Measurements from ENCODE around the gene NELFB. TPM values are rescaled to one million over a fixed set of nuclear protein-coding genes. Genes with fewer than 3 reads are reported as not detected.

NELFB gene
- total RNA-seq, 1 donor from 2014 or later = 47.7 TPM

DNA sequence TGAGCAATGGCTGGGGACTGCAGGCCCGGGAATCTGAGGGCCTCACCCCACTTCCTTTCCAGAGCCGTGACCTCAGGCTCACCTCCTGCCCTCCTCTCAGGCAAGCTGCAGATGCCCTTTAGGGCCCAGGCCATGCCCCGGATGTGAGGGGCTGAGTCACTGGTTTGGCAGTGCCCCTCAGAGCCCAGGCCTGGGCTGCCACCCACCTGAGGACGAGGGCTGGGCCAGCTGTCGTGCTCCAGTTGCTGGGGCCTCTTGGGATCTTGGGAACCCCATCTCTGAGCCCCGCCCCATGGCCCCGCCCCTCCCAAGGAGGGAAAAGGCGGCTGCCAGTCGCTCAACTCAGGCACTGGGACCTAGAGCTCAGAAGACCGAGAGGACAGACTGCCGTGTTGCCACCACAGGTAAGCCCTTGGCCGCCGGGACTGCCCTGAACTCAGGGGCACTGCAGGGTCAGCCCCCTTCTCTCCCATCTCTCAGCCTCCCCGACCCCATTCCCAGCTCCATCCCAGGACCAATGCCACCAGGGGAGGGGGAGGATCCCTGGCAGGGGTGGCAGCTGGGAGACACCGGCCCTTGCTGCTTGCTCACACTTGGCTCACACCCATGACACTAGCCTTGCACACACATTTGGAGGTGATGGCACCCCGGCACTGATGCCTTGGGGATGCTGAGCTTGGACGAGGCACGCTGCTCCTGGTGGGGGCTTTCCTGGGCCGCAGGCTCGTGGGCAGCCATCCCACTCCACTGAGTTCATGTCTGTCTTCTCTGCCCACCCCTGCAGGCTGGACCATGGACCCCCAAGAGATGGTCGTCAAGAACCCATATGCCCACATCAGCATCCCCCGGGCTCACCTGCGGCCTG is 30.1 kb upstream of the NELFB start, which contains the start of gene CYSRT1:
TSS of gene CYSRT1 (plus strand) at position 345 of the 865 bp plus-strand sequence. CDS start at position 793, 448 bp downstream.
- DNase-seq (ENCODE audit: low read depth) = no peak
- peak within 1 kb of the TSS; percentile 91 for H3K4me3 ChIP-seq (ENCODE audit: low read depth, low read length)
- TF ChIP-seq, protein P1, sequence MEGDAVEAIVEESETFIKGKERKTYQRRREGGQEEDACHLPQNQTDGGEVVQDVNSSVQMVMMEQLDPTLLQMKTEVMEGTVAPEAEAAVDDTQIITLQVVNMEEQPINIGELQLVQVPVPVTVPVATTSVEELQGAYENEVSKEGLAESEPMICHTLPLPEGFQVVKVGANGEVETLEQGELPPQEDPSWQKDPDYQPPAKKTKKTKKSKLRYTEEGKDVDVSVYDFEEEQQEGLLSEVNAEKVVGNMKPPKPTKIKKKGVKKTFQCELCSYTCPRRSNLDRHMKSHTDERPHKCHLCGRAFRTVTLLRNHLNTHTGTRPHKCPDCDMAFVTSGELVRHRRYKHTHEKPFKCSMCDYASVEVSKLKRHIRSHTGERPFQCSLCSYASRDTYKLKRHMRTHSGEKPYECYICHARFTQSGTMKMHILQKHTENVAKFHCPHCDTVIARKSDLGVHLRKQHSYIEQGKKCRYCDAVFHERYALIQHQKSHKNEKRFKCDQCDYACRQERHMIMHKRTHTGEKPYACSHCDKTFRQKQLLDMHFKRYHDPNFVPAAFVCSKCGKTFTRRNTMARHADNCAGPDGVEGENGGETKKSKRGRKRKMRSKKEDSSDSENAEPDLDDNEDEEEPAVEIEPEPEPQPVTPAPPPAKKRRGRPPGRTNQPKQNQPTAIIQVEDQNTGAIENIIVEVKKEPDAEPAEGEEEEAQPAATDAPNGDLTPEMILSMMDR (conservative IDR thresholded peaks at IDR 0.05; ENCODE audit: low read depth, low read length) = no peak

DNA sequence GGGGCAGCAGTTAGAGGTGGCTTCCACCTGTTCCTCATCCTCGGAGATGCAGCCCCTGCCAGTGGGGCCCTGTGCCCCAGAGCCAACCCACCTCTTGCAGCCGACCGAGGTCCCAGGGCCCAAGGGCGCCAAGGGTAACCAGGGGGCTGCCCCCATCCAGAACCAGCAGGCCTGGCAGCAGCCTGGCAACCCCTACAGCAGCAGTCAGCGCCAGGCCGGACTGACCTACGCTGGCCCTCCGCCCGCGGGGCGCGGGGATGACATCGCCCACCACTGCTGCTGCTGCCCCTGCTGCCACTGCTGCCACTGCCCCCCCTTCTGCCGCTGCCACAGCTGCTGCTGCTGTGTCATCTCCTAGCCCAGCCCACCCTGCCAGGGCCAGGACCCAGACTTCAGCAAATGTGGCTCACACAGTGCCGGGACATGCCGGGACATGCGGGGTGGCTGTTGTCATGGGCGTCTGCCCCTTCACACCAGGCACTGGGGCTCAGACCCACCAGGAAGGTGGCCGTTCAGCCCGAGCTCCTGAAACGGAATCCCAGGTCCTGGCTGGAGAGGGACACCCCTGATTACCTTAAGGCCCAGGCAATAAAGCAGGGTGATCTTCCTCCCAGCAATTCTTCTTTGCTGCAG is 29.3 kb upstream of the NELFB start:
- no peak for DNase-seq (ENCODE audit: low read depth)
- TF ChIP-seq, protein P1 (conservative IDR thresholded peaks at IDR 0.05; ENCODE audit: low read depth, low read length) = no peak
- H3K4me3 ChIP-seq (ENCODE audit: low read depth, low read length) = no peak overlapping the region

GRCh38 chr9:137226338-137227053 is 28.6 kb upstream of the NELFB start:
- no peak overlapping the region for H3K4me3 ChIP-seq (ENCODE audit: low read depth, low read length)
- DNase-seq (ENCODE audit: low read depth) = no peak
- TF ChIP-seq, protein P1 (conservative IDR thresholded peaks at IDR 0.05; ENCODE audit: low read depth, low read length) = no peak

DNA sequence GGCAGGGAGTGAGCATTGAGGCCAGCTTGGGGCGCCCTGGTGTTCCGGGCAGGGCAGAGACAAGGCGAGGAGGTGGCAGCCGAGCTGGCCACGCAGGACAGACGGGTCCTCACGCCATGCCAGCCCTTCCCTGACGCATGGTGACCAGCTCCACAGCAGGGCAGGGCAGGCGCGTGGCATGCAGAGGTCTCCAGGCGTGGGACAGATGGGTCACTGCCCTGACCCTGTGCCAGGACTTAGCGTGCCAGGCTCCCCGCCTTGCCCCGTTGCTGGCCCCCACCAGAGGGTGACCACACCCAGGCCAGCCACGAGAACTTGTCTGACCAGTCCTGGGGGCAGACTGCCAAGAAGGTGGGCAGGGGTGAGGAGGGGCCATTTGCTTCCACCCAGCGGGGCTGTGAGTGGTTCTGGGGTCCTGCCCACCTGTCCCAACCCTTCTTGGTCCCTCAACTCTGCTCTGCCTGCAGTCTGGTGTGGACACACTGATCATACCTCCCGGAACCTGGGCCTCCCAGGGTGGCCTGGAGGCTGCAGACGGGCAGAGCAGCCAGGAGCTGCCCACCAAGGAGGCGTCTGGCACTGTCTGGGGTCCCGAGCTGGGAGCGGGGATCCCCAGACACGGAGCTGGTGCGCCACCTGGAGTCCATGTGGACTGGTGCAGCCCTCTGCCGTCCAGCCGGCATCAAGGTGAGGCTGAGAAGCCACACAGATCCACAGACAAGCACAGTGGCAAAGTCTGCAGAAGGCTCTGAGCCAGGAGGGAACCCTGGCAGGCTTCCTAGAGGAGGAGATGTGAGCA is 27.9 kb upstream of the NELFB start, which contains the start of gene RNF224:
TSS of gene RNF224 (plus strand) at position 449 of the 799 bp plus-strand sequence. CDS start 834 bp downstream, outside the sequence.
- DNase-seq (ENCODE audit: low read depth) = no peak
- no peak within 1 kb of the TSS for H3K4me3 ChIP-seq (ENCODE audit: low read depth, low read length)
- TF ChIP-seq, protein P1 (conservative IDR thresholded peaks at IDR 0.05; ENCODE audit: low read depth, low read length) = peak; percentile 86

DNA sequence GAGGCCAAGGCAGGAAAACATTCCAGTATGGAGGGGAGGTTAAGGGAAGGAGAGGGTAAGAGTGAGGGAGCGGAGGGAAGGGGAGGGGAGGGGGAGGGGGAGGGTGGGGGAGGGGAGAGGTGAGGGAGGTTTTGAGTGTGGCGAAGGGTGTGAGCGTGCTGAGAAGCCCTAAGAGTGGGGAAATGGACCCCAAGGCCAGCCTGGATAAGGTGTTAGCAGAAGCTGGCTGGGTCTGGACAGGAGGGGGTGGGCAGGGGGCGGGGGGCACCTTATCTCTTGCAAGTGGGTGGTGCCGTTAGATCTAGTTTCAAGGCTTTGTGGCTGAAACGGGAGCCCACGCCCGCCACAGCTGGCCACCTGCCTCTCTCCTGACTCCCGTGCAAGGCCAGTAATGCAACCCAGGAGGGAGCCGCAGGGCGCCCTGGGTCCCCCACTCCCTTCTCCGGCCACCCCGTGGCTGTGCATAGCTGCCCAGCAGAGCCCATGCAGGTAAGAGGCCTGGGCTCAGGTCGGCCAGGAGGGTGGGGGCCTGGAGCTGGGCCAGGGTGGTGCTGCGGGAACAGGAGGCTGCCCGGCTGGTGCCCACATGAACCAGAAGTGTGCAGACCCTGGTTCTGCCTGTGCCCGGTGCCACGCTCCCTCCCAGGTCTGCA is 27.1 kb upstream of the NELFB start:
- H3K4me3 ChIP-seq (ENCODE audit: low read depth, low read length) = no peak overlapping the region
- no peak for DNase-seq (ENCODE audit: low read depth)
- TF ChIP-seq, protein P1 (conservative IDR thresholded peaks at IDR 0.05; ENCODE audit: low read depth, low read length) = no peak
